Measurements from ENCODE around the gene SPATA9. TPM values are rescaled to one million over a fixed set of nuclear protein-coding genes. Genes with fewer than 3 reads are reported as not detected.
A peak's percentile ranks its signal among the peaks of the same experiment; 100 is the strongest.
"Not testable (repeated sequence)": the region's sequence is repeated elsewhere in the genome, so short reads cannot be mapped to it uniquely, and the experiment has no call there.

Gene SPATA9
- total RNA-seq, 2 donors from 2014 or later: 0.70 to 2.0 TPM

DNA sequence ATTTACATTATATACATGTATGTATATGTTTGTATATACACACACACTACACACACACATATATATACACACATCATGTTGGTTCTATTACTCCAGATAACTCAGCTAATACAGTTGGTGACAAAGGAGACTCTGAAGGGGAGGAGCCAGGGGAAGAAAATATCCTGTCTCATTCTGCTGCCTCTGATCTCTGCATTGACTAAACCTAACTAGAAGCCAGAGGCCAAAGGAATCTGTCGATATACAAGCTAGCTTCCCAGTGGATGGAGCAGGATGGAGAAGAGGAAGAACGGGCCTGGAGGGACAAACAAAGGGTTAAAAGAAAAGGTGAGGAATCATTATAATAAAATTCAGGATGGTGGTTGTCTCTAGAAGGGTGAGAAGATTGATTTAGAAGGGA, 34.6 kb upstream of the SPATA9 start:
- H3K9me3 ChIP-seq (ENCODE audit: control insufficient read depth, low read length): peaks cover 21% of the 10 kb centered on the region
- H3K27me3 ChIP-seq (ENCODE audit: control insufficient read depth, insufficient read depth, low read length, poor library complexity, severe bottlenecking): no peaks in the 10 kb centered on the region
- Mint-ChIP-seq H3K27ac (no peak overlapping the region), H3K36me3 (ENCODE audit: low read depth) (peaks cover 28% of the 10 kb centered on the region), H3K4me1 (peaks cover 20% of the 10 kb centered on the region), H3K27me3 (ENCODE audit: insufficient read depth) (no peaks in the 10 kb centered on the region), H3K4me3 (no peak overlapping the region), H3K9me3 (peaks cover 15% of the 10 kb centered on the region)
- H3K9ac ChIP-seq (ENCODE audit: extremely low read depth, low read length, poor library complexity, severe bottlenecking): no peak overlapping the region
- no peak overlapping the region for H3K27ac ChIP-seq (ENCODE audit: low read depth, low read length)
- no peak for DNase-seq
- peaks cover 5% of the 10 kb centered on the region for H3K4me1 ChIP-seq (ENCODE audit: control insufficient read depth, insufficient read depth, low read length)
- 86 to 100% methylated on average over 2 of the region's 2 CpGs for WGBS, 2 experiments (ENCODE audit: insufficient coverage in 1 of 2, insufficient read length in 1 of 2)
- H3K4me3 ChIP-seq (ENCODE audit: low read length): peak overlapping the region; percentile 78
- peaks cover 70% of the 10 kb centered on the region for H3K36me3 ChIP-seq (ENCODE audit: control insufficient read depth, insufficient read depth, low read length)
- TF ChIP-seq CTCF (conservative IDR thresholded peaks at IDR 0.05): no peak

GRCh38 chr5:95715799-95716461, 33.1 kb upstream of the SPATA9 start:
- no peak for TF ChIP-seq CTCF (conservative IDR thresholded peaks at IDR 0.05)
- H3K9me3 ChIP-seq (ENCODE audit: control insufficient read depth, low read length): peaks cover 21% of the 10 kb centered on the region
- H3K27me3 ChIP-seq (ENCODE audit: control insufficient read depth, insufficient read depth, low read length, poor library complexity, severe bottlenecking): no peaks in the 10 kb centered on the region
- no peak overlapping the region for H3K9ac ChIP-seq (ENCODE audit: extremely low read depth, low read length, poor library complexity, severe bottlenecking)
- H3K27me3 Mint-ChIP-seq (ENCODE audit: insufficient read depth): no peaks in the 10 kb centered on the region
- H3K4me1 ChIP-seq (ENCODE audit: control insufficient read depth, insufficient read depth, low read length): peaks cover 8% of the 10 kb centered on the region
- WGBS, 2 experiments (ENCODE audit: insufficient coverage in 1 of 2, insufficient read length in 1 of 2): 75 to 97% methylated on average over 2 to 5 of the region's 5 CpGs
- peaks cover 30% of the 10 kb centered on the region for H3K4me1 Mint-ChIP-seq
- peak overlapping the region; percentile 78 for H3K4me3 ChIP-seq (ENCODE audit: low read length)
- peaks cover 31% of the 10 kb centered on the region for H3K36me3 Mint-ChIP-seq (ENCODE audit: low read depth)
- H3K9me3 Mint-ChIP-seq: peaks cover 15% of the 10 kb centered on the region
- no peak overlapping the region for H3K4me3 Mint-ChIP-seq
- no peak for DNase-seq
- no peak overlapping the region for H3K27ac ChIP-seq (ENCODE audit: low read depth, low read length)
- peaks cover 76% of the 10 kb centered on the region for H3K36me3 ChIP-seq (ENCODE audit: control insufficient read depth, insufficient read depth, low read length)
- no peak overlapping the region for H3K27ac Mint-ChIP-seq

DNA sequence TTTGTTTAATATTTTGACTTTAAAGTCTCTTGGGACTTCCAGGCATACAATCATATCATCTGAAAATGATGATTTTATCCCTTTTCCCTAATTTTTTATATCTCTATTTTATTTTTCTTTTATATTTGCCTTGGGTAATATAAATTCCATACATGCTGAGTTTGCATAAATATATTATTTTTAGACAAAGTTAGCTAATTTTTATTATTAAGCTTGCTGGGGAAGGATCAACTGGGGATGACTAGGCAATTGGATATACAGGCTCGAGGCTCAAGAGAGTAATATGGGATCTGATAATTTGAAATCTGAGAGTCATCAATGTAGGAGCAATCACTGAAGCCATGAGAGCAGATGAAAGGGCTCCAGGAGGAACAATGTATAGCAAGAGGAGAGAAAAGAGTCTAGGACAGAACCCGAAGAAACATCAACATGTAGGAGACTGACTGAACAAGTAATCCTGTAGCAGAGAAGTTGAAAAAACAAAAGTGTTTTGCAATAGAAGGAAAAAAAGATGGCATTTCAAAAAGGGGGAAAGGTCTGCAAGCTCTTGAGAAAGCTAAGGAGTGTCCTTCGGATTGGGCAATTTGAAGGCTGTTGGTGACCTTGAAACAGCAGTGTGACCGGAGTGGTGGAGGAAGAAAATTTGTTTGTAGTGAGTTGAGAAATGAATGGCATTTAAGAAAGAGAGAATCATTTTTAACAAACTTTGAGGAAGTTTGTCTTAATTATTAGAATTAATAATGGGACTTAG, 31.3 kb upstream of the SPATA9 start:
- no peak for TF ChIP-seq CTCF (conservative IDR thresholded peaks at IDR 0.05)
- H3K27me3 ChIP-seq (ENCODE audit: control insufficient read depth, insufficient read depth, low read length, poor library complexity, severe bottlenecking): no peaks in the 10 kb centered on the region
- peaks cover 15% of the 10 kb centered on the region for H3K9me3 Mint-ChIP-seq
- peak overlapping the region; percentile 27 for H3K9ac ChIP-seq (ENCODE audit: extremely low read depth, low read length, poor library complexity, severe bottlenecking)
- peaks cover 31% of the 10 kb centered on the region for H3K36me3 Mint-ChIP-seq (ENCODE audit: low read depth)
- no peaks in the 10 kb centered on the region for H3K27me3 Mint-ChIP-seq (ENCODE audit: insufficient read depth)
- peaks cover 41% of the 10 kb centered on the region for H3K4me1 Mint-ChIP-seq
- peak overlapping the region; percentile 78 for H3K4me3 ChIP-seq (ENCODE audit: low read length)
- peaks cover 11% of the 10 kb centered on the region for H3K4me1 ChIP-seq (ENCODE audit: control insufficient read depth, insufficient read depth, low read length)
- peaks cover 62% of the 10 kb centered on the region for H3K36me3 ChIP-seq (ENCODE audit: control insufficient read depth, insufficient read depth, low read length)
- H3K9me3 ChIP-seq (ENCODE audit: control insufficient read depth, low read length): peaks cover 21% of the 10 kb centered on the region
- WGBS, 2 experiments (ENCODE audit: insufficient coverage in 1 of 2, insufficient read length in 1 of 2): 91 to 98% methylated on average over 4 of the region's 4 CpGs
- H3K27ac Mint-ChIP-seq: no peak overlapping the region
- no peak overlapping the region for H3K27ac ChIP-seq (ENCODE audit: low read depth, low read length)
- H3K4me3 Mint-ChIP-seq: no peak overlapping the region
- no peak for DNase-seq

DNA sequence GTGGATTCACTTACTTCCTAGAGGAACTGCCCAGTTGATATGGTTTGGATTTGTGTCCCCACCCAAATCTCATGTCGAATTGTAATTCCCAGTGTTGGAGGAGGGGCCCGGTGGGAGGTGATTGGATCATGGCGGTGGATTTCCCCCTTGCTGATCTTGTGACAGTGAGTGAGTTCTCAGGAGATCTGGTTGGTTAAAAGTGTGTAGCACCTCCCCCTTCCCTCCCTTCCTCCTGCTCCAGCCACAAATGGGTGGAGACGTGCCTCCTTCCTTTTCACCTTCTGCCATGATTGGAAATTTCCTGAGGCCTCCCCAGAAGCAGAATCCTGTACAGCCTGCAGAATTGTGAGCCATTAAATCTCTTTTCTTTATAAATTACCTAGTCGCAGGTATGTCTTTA, 30.5 kb upstream of the SPATA9 start:
- H3K4me1 ChIP-seq (ENCODE audit: control insufficient read depth, insufficient read depth, low read length); H3K4me3 Mint-ChIP-seq; H3K27me3 ChIP-seq (ENCODE audit: control insufficient read depth, insufficient read depth, low read length, poor library complexity, severe bottlenecking); DNase-seq; H3K27me3 Mint-ChIP-seq (ENCODE audit: insufficient read depth); H3K27ac ChIP-seq (ENCODE audit: low read depth, low read length): not testable (repeated sequence)
- H3K36me3 Mint-ChIP-seq (ENCODE audit: low read depth): peaks cover 31% of the 10 kb centered on the region
- Histone ChIP-seq H3K9me3 (ENCODE audit: control insufficient read depth, low read length) (peaks cover 21% of the 10 kb centered on the region), H3K4me3 (ENCODE audit: low read length) (peak overlapping the region; percentile 78), H3K36me3 (ENCODE audit: control insufficient read depth, insufficient read depth, low read length) (peaks cover 62% of the 10 kb centered on the region), H3K9ac (ENCODE audit: extremely low read depth, low read length, poor library complexity, severe bottlenecking) (peak overlapping the region; percentile 40)
- 62% methylated on average over 1 of the region's 5 CpGs; no CpG with 5 or more reads in 1 of the 2 experiments for WGBS, 2 experiments (ENCODE audit: insufficient coverage in 1 of 2, insufficient read length in 1 of 2)
- peak overlapping the region; percentile 98 for H3K27ac Mint-ChIP-seq
- H3K4me1 Mint-ChIP-seq: peaks cover 50% of the 10 kb centered on the region
- peaks cover 15% of the 10 kb centered on the region for H3K9me3 Mint-ChIP-seq

All from endodermal cell (in vitro differentiated cells).